HG03175 (cell line): ENCODE data around the gene SAG.

Experiments used
- ATAC-seq: cut with Tn5 transposase; IDR thresholded peaks from one replicate; pipeline ENCODE4 v1.9.1; 2021; ENCODE audit warnings: mild to moderate bottlenecking, moderate library complexity; ENCODE audit not compliant: unreplicated experiment

Gene SAG

GRCh38 chr2:233287871-233288270 lies 19.7 kb upstream of the SAG start:
- ATAC-seq: no peak

DNA sequence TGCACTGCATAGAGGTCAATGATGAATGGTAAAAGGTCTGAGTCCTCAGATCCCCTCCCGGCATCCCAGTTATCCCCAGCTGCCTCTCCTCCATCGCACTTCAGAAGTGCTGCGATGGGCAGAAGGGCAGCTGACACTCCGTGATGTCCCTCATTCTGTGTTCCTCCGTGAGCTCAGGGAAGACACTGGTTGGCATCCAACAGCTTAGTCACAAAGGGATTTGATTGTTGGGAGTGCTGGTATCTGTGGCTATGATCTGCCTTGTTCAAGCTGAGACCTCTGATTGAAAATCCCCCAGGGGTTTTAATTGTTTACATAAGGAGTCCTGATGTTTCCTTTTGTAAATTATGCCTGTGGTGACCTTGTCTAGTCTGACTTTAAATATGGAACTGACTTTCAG lies 19.0 kb upstream of the SAG start:
- no peak for ATAC-seq

GRCh38 chr2:233289648-233290047 lies 18.0 kb upstream of the SAG start:
- no peak for ATAC-seq

GRCh38 chr2:233290051-233290845 lies 17.4 kb upstream of the SAG start:
- ATAC-seq: no peak

DNA sequence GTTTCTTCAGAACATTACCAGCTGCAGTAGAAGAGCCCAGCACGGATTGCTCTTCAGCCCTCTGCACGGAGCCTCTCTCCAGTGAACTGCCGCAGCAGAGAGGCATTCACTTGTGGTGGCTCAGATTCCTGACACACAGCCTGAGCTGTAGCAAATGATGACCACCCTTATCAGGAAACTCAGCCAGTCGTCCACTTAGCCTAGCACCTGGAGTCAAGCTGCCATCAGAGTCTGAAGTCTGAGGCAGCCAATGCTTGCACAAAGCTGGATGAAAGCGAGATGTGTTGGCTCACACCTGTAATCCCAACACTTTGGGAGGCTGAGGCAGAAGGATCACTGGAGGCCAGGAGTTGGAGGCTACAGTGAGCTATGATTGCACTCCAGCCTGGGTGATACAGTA lies 11.7 kb upstream of the SAG start:
- no peak for ATAC-seq

DNA sequence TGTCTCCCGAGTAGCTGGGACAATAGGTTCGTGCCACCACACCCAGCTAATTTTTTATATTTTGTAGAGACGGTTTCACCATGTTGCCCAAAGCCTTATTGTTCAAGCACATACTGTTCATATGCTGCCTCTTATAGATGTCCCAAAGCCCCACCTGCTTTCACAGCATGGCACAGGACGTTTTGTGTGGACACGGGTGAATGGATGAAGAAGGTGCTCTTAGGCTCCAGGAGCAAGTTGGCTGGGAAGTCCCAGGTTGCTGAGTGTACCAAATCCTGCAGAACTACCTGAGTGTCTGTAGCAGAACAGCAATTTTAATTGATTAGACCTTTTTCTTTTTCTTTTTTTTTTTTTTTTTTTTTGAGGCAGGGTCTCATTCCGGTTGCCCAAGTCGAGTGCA lies 10.5 kb upstream of the SAG start:
- ATAC-seq: no peak

GRCh38 chr2:233300401-233300800 lies 7.2 kb upstream of the SAG start:
- ATAC-seq: no peak

DNA sequence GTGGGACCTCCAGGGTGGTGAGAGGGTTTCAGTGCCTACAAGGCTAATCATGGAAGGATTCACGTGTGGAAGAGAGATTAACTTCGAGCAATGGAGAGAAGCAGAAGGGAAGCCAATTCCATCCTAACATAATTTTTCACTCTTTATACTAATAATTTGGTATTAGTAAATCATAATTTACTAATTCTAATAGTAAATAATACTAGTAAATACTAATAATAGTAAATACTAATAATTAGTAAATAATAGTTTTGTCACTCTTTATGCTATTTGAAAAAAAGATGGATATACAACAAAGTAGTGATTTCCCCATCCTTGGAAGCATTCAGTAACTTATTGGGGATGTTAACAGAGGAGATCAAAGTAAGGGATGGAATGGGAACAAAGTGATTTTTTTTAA lies 6.4 kb upstream of the SAG start:
- ATAC-seq: no peak

DNA sequence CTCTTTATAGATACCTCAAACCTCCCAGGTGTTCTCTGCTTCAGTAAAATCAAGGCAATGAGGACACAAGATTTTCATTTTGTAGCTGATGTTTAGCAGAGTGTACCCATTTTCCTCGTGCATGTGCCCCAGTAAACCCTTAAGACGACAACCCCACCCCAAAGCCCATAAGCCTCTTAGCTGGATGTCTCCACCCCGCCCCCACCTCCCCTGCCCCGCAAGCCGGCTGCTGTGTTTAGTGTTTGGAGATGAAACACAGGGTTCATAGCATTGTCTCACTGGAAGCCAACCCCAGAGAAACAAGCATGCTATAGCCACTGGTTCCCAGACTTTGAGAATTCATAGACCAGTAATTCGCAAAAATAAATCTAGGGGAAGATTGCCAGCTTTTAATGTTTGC lies 5.8 kb upstream of the SAG start:
- ATAC-seq: no peak

GRCh38 chr2:233303252-233303651 lies 4.4 kb upstream of the SAG start:
- ATAC-seq: no peak

GRCh38 chr2:233311241-233311926 lies 3.8 kb downstream of the SAG start:
- ATAC-seq: no peak

- ATAC-seq: no peak
These were observed 5.3 kb downstream of the SAG start for GRCh38 chr2:233312874-233313273.

GRCh38 chr2:233314180-233314925 lies 6.7 kb downstream of the SAG start:
- no peak for ATAC-seq

DNA sequence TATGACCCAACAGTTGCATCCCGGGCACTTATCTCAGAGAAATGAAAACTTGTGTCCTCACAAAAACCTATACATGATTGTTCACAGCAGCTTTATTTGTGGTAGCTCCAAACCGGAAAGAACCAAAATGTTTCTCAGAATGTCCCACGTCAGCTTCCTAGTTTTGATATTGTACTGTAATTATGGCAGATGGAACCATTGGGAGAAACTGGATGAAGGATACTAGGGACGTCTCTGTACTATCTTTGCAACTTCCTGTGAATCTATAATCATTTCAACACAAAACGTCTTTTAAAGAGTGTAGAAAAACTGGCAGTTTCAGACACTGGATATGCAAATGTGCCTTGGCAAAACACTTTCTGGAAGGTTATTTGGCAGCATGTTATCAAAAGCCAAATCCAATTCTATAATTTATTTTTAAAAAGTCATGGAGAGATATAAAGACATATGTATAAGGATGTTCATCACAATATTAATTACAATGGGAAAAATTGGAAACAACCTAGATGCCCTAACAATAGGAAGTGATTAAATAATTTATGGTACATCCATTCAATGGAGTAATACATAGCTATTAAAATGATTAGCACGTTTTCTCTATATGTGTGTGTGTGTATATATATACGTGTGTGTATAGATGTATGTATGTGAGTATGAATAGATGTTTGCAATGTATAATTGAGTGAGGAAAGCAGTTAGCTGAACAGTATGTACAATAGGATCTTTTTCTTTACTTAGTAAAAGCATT lies 9.8 kb downstream of the SAG start:
- no peak for ATAC-seq

DNA sequence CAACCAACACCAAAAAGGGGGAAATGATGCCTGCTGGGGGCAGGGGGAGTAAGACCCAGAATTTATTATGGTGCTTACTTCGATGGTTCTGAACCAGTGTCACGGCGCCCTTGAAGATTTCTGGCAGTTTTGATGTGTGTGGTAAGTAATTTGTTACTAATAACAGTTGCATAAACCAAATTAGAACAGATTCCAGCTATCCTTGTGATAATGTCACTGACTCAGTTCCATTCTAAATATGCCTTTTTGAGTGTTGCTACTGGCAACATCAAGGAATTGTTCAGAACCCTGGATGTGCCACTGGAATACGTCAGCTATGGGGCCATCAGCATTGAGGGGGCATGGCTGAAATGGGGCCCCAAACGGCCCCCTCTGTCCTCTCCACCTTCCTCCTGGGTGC lies 11.6 kb downstream of the SAG start:
- no peak for ATAC-seq

- no peak for ATAC-seq
These were observed 12.9 kb downstream of the SAG start for GRCh38 chr2:233320470-233320869.

GRCh38 chr2:233321166-233321565 lies 13.6 kb downstream of the SAG start:
- ATAC-seq: no peak

- ATAC-seq: no peak
These were observed 16.2 kb downstream of the SAG start for GRCh38 chr2:233323851-233324250.

- ATAC-seq: no peak
These were observed 17.6 kb downstream of the SAG start for GRCh38 chr2:233325256-233325655.

- no peak for ATAC-seq
These were observed 18.2 kb downstream of the SAG start for GRCh38 chr2:233325814-233326213.

DNA sequence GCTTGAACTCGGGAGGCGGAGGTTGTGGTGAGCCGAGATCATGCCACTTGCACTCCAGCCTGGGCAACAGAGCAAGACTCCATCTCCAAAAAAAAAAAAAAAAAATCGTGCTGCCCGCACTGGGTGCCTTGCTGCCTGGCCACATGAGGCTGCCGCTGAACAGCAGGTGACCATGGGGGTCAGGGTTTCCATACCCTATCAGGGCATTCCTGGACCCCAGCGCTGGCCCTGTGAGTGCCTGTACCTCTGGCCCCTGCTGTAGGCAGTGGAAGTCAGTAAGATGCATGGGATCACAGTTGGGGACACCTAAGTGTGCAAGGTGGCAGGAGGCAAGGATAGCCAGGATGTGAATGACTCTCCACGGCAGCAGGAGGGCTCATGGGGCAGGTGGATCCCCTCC lies 18.9 kb downstream of the SAG start:
- ATAC-seq: no peak
